ENCODE data around the gene FILIP1L.

Gene FILIP1L

DNA sequence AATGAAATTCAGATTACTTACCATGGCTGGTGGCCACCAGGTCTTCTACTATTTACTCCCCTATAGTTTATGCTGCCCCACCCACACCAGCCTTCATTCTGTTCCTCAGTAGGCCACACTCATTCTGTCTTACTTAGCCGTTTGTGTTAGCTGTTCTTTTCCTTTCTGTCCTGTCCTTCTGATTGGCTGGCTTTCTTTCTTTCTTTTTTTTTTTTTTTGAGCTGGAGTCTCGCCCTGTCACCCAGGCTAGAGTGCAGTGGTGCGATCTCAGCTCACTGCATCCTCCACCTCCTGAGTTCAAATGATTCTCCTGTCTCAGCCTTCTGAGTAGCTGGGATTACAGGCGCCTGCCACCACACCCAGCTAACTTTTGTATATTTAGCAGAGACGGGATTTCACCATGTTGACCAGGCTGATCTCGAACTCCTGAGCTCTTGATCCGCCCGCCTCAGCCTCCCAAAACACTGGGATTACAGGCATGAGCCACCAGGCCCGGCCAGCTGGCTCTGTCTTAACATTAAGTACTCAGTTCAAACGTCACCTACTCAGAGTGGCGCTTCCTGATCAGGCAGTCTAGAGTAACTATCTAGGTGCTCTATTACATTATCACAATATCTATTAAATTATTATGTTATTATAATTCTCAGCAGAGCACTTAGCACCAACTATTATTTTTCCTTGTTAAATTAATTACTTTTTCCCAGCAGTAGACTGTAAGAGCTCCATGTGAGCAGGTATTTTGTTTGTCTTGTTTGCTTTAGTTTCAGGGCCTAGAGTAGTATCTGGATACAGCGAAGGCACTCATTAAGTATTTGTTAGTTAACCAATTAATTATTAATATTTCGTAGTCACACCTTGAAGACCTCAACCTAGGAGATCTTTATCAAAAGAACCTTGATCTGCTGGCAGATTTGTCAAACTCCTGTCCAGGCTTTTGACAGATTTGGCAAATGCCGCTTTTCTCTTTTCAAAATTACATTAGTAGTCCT lies 290.3 kb downstream of the FILIP1L start:
- DNase-seq, result no peak

DNA sequence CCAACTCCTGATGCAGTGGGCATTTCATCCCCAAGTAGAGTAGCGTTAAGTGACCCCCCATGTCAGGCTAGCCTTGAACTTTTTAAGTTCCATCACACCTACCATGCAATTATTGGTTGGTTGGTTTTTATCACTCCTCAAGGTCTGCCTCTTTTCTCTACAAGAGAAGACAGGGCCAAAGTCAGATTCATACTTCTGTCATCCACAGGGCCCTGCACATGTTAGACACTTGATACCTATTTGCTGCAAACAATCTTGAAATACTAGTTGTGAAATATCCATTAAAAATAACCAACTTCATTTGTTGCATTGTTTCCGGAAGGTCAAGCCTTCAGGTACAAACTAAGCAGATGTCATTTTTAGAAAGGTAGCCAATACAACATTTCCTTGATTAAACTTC lies 295.5 kb downstream of the FILIP1L start:
- DNase-seq, result no peak

- DNase-seq, result peak; percentile 84
Observed at GRCh38 chr3:99817437-99818240, 296.7 kb downstream of the FILIP1L start, which contains the start of gene CMSS1. TSS of gene CMSS1 (plus strand) at chr3:99817862.

- DNase-seq, result no peak
Observed at GRCh38 chr3:99817047-99817436, 297.3 kb downstream of the FILIP1L start.

DNA sequence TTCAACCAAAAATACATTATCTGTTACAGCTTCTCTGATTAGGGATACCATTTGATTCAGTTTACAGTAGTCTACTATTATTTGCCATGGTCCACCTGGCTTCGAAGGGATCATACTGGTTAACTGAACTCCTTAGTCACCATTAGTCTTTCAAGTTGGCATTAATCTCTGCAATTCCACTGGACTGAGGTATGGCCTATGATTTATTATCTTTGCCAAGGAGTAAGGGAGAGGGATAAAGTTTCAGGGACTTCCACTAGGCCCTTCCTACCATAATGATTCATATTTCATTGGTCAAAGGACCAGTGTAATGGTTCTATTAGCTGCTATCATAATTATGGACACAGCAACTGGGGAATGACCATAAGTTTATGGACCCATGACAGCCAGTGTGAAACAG lies 303.9 kb downstream of the FILIP1L start:
- no peak for DNase-seq

- no peak for DNase-seq
Observed at GRCh38 chr3:99809565-99809964, 304.7 kb downstream of the FILIP1L start.

- DNase-seq, result peak; percentile 7
Observed at GRCh38 chr3:99808163-99808794, 306.0 kb downstream of the FILIP1L start.

DNA sequence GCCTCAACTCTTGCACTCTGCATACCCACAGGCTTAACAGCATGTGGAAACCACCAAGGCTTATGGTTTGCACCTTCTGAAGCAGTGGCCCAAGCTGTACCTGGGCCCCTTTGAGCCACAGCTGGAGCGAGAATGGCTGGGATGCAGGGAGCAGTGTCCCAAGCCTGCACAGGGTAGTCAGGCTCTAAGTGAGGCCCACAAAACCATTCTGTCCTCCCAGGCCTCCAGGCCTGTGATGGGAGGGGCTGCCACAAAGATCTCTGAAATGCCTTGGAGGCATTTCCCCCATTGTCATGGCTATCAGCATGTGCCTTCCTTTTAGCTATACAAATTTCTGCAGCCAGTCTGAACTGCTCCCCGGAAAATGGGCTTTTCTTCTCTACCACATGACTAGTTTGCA lies 309.1 kb downstream of the FILIP1L start:
- no peak for DNase-seq

GRCh38 chr3:99803297-99803696 lies 311.0 kb downstream of the FILIP1L start:
- no peak for DNase-seq

- no peak for DNase-seq
Observed at GRCh38 chr3:99799422-99799821, 314.9 kb downstream of the FILIP1L start.

GRCh38 chr3:99795573-99795972 lies 318.7 kb downstream of the FILIP1L start:
- DNase-seq, result no peak

GRCh38 chr3:99794485-99794884 lies 319.8 kb downstream of the FILIP1L start:
- DNase-seq, result no peak

- no peak for DNase-seq
Observed at GRCh38 chr3:99789011-99789721, 325.1 kb downstream of the FILIP1L start.
